Subcutaneous adipose tissue (tissue), 4 donors: Measurements from ENCODE around the gene PDSS2. TPM values are rescaled to one million over a fixed set of nuclear protein-coding genes. Genes with fewer than 3 reads are reported as not detected.

Source experiments
- CTCF ChIP-seq: fragments of 450-650 bp; IDR thresholded peaks from one replicate; pipeline ENCODE4 v1.5.1; 2016; ENCODE audit warnings: low read depth, mild to moderate bottlenecking, control low read depth, antibody characterized with exemption, moderate library complexity
- total RNA-seq, 4 donors: library from RNA; depleted of rRNA; stranded (reverse); fragments of >200 nt; gene quantifications; one replicate each; pipeline ENCODE4 v1.1.0, GENCODE V29; 2016

PDSS2 gene
- total RNA-seq, 4 donors from 2014 or later = 7.3 to 11.3 (median 8.9) TPM

GRCh38 chr6:107313776-107314175 lies 145.6 kb downstream of the PDSS2 start:
- no peak for TF ChIP-seq CTCF

DNA sequence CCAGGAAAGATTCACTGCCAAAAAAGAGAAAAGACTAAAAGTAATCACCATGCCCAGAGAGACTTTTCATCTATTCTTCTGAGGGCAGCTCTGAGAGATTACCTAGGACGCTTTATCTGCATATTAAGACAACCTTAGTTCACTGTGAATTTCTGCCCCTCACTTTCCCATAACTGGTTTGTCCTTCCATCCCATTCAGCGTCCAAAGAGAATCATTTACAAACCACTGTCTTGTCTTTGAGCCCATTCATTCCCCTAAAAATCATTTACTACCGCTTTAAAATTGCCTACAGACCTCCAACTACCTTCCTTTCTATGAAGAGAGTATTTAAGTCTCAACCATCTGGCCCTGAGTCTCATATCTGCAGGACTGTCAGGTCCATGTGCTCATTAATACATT lies 149.0 kb downstream of the PDSS2 start:
- no peak for TF ChIP-seq CTCF

DNA sequence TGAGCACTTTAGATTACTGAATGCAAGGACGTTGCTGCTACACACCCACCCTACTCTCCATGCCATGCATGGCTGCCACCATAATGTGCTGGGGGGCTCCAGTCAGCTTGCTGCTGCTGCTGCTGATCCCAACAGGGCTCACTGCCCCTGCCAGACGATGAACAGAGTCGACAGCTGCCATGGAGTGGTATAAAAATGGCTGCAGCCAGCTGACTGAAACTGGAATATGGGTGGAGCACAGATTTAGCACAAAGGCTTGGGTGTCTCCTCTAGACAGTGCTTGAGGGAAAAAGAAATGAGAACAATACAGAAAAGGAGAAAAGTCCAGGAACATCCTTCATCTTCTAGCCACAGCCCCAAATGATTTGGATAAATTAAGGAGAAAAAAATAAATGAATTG lies 150.7 kb downstream of the PDSS2 start:
- no peak for TF ChIP-seq CTCF

GRCh38 chr6:107305391-107305790 lies 154.0 kb downstream of the PDSS2 start:
- no peak for TF ChIP-seq CTCF

DNA sequence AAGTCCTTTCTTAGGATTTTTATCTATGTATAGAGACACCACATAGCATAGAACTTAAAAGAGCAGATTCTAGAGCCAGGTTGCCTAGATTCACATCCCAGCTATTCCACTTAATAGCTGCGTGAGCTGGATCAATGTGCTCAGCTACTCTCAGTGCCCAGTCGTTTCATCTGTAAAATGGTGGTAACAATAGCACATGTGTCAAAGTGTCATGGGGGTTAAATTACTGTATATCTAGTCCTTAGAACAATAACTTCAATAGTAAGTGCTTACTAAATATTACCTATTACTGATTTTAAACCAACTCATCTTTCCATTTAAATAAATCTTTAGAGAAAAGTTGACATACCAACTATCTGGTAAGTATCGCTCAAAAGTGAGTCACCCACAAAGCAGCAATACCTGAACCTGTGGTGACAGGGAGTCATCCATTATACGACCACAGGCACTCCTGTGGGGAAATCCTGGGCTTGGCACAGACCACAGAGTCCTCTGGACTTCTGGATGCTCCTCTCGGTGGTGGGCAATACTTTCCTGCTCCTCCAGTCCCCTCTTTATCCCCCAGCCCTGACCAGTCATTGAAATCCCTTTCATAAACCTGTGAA lies 154.8 kb downstream of the PDSS2 start:
- no peak for TF ChIP-seq CTCF

DNA sequence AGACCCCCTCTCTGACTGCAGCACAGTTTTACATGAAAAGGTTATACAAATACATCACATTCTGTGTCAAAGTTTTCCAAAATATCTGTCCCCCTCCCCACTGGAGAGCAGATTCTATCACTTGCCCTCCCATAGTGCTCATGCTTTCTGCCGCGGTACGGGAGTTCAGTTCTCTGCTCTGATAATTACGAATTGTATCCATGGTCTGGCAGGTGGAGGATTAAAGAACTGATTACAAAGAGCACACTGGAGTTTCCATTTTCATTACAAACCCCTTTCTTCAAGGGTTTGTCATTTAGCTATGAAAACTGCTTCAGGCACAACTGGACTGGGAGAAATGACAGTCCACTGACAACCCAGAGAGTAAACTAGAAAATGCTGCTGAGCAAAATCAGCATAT lies 166.0 kb downstream of the PDSS2 start:
- no peak for TF ChIP-seq CTCF

GRCh38 chr6:107292715-107293271 lies 166.6 kb downstream of the PDSS2 start:
- no peak for TF ChIP-seq CTCF
